Caco-2 (cell line): ENCODE results near the gene ASF1B. TPM values are rescaled to one million over a fixed set of nuclear protein-coding genes. Genes with fewer than 3 reads are reported as not detected.

Experiments
- BruUV-seq: library from RNA; stranded (reverse); fragments of 400-500 nt; replicated peaks from 2 replicates; lab custom pipeline; 2021; lab: Mats Ljungman, UMichigan
- CTCF ChIA-PET: fragments of 300-600 bp; sonication (Branson Sonifier 250); formaldehyde crosslinking; loops from one replicate; lab custom pipeline; 2022; ENCODE audit warnings: antibody characterized with exemption; lab: Charles Lee
- POLR2A ChIA-PET: fragments of 300-600 bp; sonication (Branson Sonifier 250); formaldehyde crosslinking; loops from one replicate; lab custom pipeline; 2022; ENCODE audit warnings: antibody characterized with exemption; lab: Charles Lee
- DNase-seq, 2 experiments: peaks; one replicate each; pipeline versions ENCODE4 v3.0.0 to v3.0.0-alpha.2; 2020 to 2022
- H3K27me3 ChIP-seq: replicated peaks from 2 replicates; pipeline ENCODE4 v1.6.0; 2011; ENCODE audit warnings: low read length; ENCODE audit not compliant: control insufficient read depth, insufficient read depth
- H3K36me3 ChIP-seq: 2 replicates; pipeline ENCODE4 v1.5.1; 2011; ENCODE audit warnings: low read length; ENCODE audit not compliant: control insufficient read depth, insufficient read depth
- H3K4me1 ChIP-seq: fragments of 250-450 bp; sonication (Bioruptor Pico); 2 replicates; pipeline ENCODE4 v1.5.1; 2020; ENCODE audit warnings: mild to moderate bottlenecking
- H3K4me3 ChIP-seq: 2 replicates; pipeline ENCODE4 v1.5.1; 2011; ENCODE audit warnings: low read depth, mild to moderate bottlenecking, control low read depth, low read length
- H3K9me3 ChIP-seq: fragments of 250-450 bp; sonication (Bioruptor Pico); 2 replicates; pipeline ENCODE4 v1.5.1; 2020; ENCODE audit warnings: mild to moderate bottlenecking, moderate library complexity
- H3K27ac Mint-ChIP-seq: one replicate; pipeline ENCODE4 v1.8.0; 2022; ENCODE audit warnings: mixed read lengths; ENCODE audit not compliant: unreplicated experiment
- H3K27me3 Mint-ChIP-seq: one replicate; pipeline ENCODE4 v1.8.0; 2022; ENCODE audit warnings: mixed read lengths; ENCODE audit not compliant: insufficient read depth, unreplicated experiment
- H3K36me3 Mint-ChIP-seq: one replicate; pipeline ENCODE4 v1.8.0; 2022; ENCODE audit warnings: mild to moderate bottlenecking, mixed read lengths; ENCODE audit not compliant: insufficient read depth, unreplicated experiment
- H3K4me1 Mint-ChIP-seq: one replicate; pipeline ENCODE4 v1.8.0; 2022; ENCODE audit warnings: low read depth, mixed read lengths; ENCODE audit not compliant: unreplicated experiment
- H3K4me3 Mint-ChIP-seq: one replicate; pipeline ENCODE4 v1.8.0; 2022; ENCODE audit warnings: mild to moderate bottlenecking, moderate library complexity, mixed read lengths; ENCODE audit not compliant: unreplicated experiment
- H3K9me3 Mint-ChIP-seq: one replicate; pipeline ENCODE4 v1.8.0; 2022; ENCODE audit warnings: mixed read lengths; ENCODE audit not compliant: unreplicated experiment
- CTCF ChIP-seq, 2 experiments: fragments of 200-600 bp in 1 of 2; IDR thresholded peaks; 1 replicate in 1 of 2; 2 replicates in 1 of 2; pipeline versions ENCODE4 v1.5.1 to v1.8.0; 2011 to 2022; ENCODE audit warnings: antibody characterized with exemption in 1 of 2, control low read depth in 1 of 2, inconsistent platforms in 1 of 2, low read depth in 1 of 2, low read length in 1 of 2, mild to moderate bottlenecking in 1 of 2, moderate library complexity in 1 of 2; ENCODE audit not compliant: insufficient read depth in 1 of 2, severe bottlenecking in 1 of 2, unreplicated experiment in 1 of 2
- intact Hi-C: fragments of 100-400 bp; cut with micrococcal nuclease; formaldehyde crosslinking; loops from one replicate; pipeline ENCODE4 v1.10.0; 2022; ENCODE audit not compliant: unreplicated experiment
- total RNA-seq: library from RNA; stranded (reverse); gene quantifications from 2 replicates; pipeline ENCODE4 v1.2.3, GENCODE V29; 2022

Gene ASF1B
- total RNA-seq, 1 experiment from 2014 or later: 40.2 TPM

GRCh38 chr19:14091813-14092462 is 44.5 kb downstream of the ASF1B start:
- peak overlapping the region; percentile 76 for H3K4me3 Mint-ChIP-seq
- H3K4me3 ChIP-seq: peak overlapping the region; percentile 59
- H3K4me1 Mint-ChIP-seq: peaks cover 14% of the 10 kb centered on the region
- peak in 1 of 2 experiments; percentile 30 for DNase-seq
- peaks cover 7% of the 10 kb centered on the region; the same call in 1 of the 2 replicates for H3K9me3 ChIP-seq
- H3K36me3 Mint-ChIP-seq: peaks cover 38% of the 10 kb centered on the region
- BruUV-seq: TSS peak; percentile 42
- no peaks in the 10 kb centered on the region for H3K27me3 Mint-ChIP-seq
- H3K27me3 ChIP-seq: no peaks in the 10 kb centered on the region
- peak in 1 of 2 experiments; percentile 5 for TF ChIP-seq CTCF (IDR thresholded peaks at IDR 0.05; ENCODE audit: insufficient read depth in 1 of 2, low read depth in 1 of 2, low read length in 1 of 2, severe bottlenecking in 1 of 2, unreplicated experiment in 1 of 2)
- peak overlapping the region; percentile 78 for H3K27ac Mint-ChIP-seq
- H3K36me3 ChIP-seq: no peaks in the 10 kb centered on the region
- POLR2A ChIA-PET: no interaction called here
- intact Hi-C loops: no loop called here
- H3K9me3 Mint-ChIP-seq: no peaks in the 10 kb centered on the region
- H3K4me1 ChIP-seq: no peaks in the 10 kb centered on the region
- CTCF ChIA-PET: interaction anchor here (0.7 to 1.2 kb wide), 2 partner anchors 45 to 189 kb away, joined by 3 to 5 read pairs; partner anchors contain the start of gene ASF1B

- TF ChIP-seq CTCF (IDR thresholded peaks at IDR 0.05; ENCODE audit: insufficient read depth in 1 of 2, low read depth in 1 of 2, low read length in 1 of 2, severe bottlenecking in 1 of 2, unreplicated experiment in 1 of 2): peak in 1 of 2 experiments; percentile 50
- CTCF ChIA-PET: interaction anchor here (1.2 kb wide), 1 partner anchor 45 kb away, joined by 5 read pairs; the partner anchor contains the start of gene ASF1B
These were observed 45.1 kb downstream of the ASF1B start for GRCh38 chr19:14091081-14091812.

GRCh38 chr19:14090509-14091080 is 45.8 kb downstream of the ASF1B start, which contains the start of gene SAMD1:
SAMD1 (minus strand) TSS chr19:14090751.
- Mint-ChIP-seq H3K27me3 (no peaks in the 10 kb centered on the region), H3K4me1 (peaks cover 14% of the 10 kb centered on the region), H3K9me3 (no peaks in the 10 kb centered on the region), H3K36me3 (peaks cover 38% of the 10 kb centered on the region), H3K4me3 (peak within 1 kb of the TSS; percentile 76), H3K27ac (peak within 1 kb of the TSS; percentile 78)
- Histone ChIP-seq H3K4me3 (peak within 1 kb of the TSS; percentile 63), H3K9me3 (peaks cover 7% of the 10 kb centered on the region; the same call in 1 of the 2 replicates), H3K27me3 (no peaks in the 10 kb centered on the region), H3K4me1 (no peaks in the 10 kb centered on the region), H3K36me3 (no peaks in the 10 kb centered on the region)
- peak; percentile 80 to 90 for DNase-seq
- intact Hi-C loops: no loop called here
- TF ChIP-seq CTCF (IDR thresholded peaks at IDR 0.05; ENCODE audit: insufficient read depth in 1 of 2, low read depth in 1 of 2, low read length in 1 of 2, severe bottlenecking in 1 of 2, unreplicated experiment in 1 of 2): no peak
- no TSS peak for BruUV-seq
- POLR2A ChIA-PET: no interaction called here
- CTCF ChIA-PET: interaction anchor here (0.8 kb wide), 1 partner anchor 46 kb away, joined by 7 read pairs; the partner anchor contains the start of gene ASF1B

More at GRCh38 chr19:14091081-14091812, 45.1 kb downstream of the ASF1B start:
- BruUV-seq: TSS peak; percentile 84
- intact Hi-C loops: no loop called here
- Mint-ChIP-seq H3K36me3 (peaks cover 38% of the 10 kb centered on the region), H3K4me3 (peak overlapping the region; percentile 76), H3K4me1 (peaks cover 14% of the 10 kb centered on the region), H3K27ac (peak overlapping the region; percentile 78), H3K27me3 (no peaks in the 10 kb centered on the region), H3K9me3 (no peaks in the 10 kb centered on the region)
- peak; percentile 80 to 83 for DNase-seq
- H3K4me3 ChIP-seq: peak overlapping the region; percentile 59
- H3K9me3 ChIP-seq: peaks cover 7% of the 10 kb centered on the region; the same call in 1 of the 2 replicates
- H3K27me3 ChIP-seq: no peaks in the 10 kb centered on the region
- H3K4me1 ChIP-seq: no peaks in the 10 kb centered on the region
- POLR2A ChIA-PET: no interaction called here
- no peaks in the 10 kb centered on the region for H3K36me3 ChIP-seq
